Fibroblast of the aortic adventitia (primary cell): ENCODE measurements around the gene GDE1. TPM values are rescaled to one million over a fixed set of nuclear protein-coding genes. Genes with fewer than 3 reads are reported as not detected.

Experiments used
- DNase-seq: peaks from one replicate; pipeline ENCODE4 v3.0.0-alpha.2; 2010; ENCODE audit warnings: low read depth
- H3K4me3 ChIP-seq: 2 replicates; pipeline ENCODE4 v1.5.1; 2011; ENCODE audit warnings: low read depth, mild to moderate bottlenecking, control low read depth, low read length, moderate library complexity
- CTCF ChIP-seq: IDR thresholded peaks from 2 replicates; pipeline ENCODE4 v1.5.1; 2011; ENCODE audit warnings: mild to moderate bottlenecking, low read length, control low read depth, inconsistent platforms; ENCODE audit not compliant: insufficient read depth
- total RNA-seq: library from RNA; depleted of rRNA; stranded (reverse); fragments of >200 nt; gene quantifications from 2 replicates; pipeline ENCODE4 v1.2.3, GENCODE V29; 2012; ENCODE audit warnings: low replicate concordance

Gene GDE1
- total RNA-seq, 1 donor, result 59.9 TPM

DNA sequence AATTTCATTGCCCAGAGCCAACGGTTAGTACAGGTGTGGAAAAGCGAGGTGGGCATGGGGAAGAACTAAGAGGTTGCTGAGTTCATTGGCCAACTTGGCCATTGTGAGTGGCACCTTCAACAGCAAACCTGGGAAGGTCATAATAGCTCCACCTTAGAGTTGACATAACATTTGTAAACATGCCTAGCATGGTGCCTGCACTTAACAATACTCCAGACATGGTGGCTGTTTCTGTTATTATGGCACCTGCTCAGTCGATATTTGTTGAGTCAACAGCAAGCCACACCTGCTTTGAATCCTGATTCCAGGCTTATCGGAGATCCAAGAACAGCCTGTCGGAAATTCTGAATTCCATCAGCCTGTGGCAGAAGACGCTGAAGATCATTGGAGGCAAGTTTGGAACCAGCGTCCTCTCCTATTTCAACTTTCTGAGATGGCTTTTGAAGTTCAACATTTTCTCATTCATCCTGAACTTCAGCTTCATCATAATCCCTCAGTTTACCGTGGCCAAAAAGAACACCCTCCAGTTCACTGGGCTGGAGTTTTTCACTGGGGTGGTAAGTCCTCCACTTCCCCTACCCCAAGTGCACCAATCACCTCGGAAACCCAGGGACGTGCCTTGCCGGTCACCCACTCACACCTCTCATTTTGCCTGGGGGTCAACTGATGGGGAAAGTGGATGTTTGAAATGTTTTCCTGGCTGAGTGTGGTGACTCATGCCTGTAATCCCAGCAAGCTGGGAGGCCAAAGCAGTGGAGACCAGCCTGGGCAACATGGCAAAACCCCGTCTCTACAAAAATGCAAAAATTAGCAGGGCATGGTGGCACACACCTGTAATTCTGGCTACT, 58.2 kb downstream of the GDE1 start:
- no peak for DNase-seq
- no peak overlapping the region for H3K4me3 ChIP-seq
- TF ChIP-seq CTCF, result no peak

GRCh38 chr16:19460397-19460796, 61.5 kb downstream of the GDE1 start:
- no peak for DNase-seq
- H3K4me3 ChIP-seq, result no peak overlapping the region
- TF ChIP-seq CTCF, result no peak

GRCh38 chr16:19458722-19459379, 63.0 kb downstream of the GDE1 start:
- no peak for DNase-seq
- TF ChIP-seq CTCF, result no peak
- H3K4me3 ChIP-seq, result no peak overlapping the region

Other genes starting within 250 kb of the GDE1 start
- gene CLEC19A, start 236.4 kb downstream of the GDE1 start, total RNA-seq, result not detected in 2 replicates
- under 0.01 TPM in 1 of 2 replicates, not detected in the other for gene TMC5, start 104.2 kb downstream of the GDE1 start, total RNA-seq
- 6.5 and 23.3 TPM in 2 replicates for gene CCP110, start 1.8 kb upstream of the GDE1 start, total RNA-seq
- 67.1 and 67.7 TPM in 2 replicates for gene VPS35L, start 33.6 kb upstream of the GDE1 start, total RNA-seq
- 12.7 and 63.0 TPM in 2 replicates for gene KNOP1, start 196.1 kb upstream of the GDE1 start, total RNA-seq
- gene IQCK, start 196.2 kb upstream of the GDE1 start, total RNA-seq, result 3.1 and 22.3 TPM in 2 replicates